ENCODE results near the gene PCDHB8.
A peak's percentile ranks its signal among the peaks of the same experiment; 100 is the strongest.
"Not testable (repeated sequence)": the region's sequence is repeated elsewhere in the genome, so short reads cannot be mapped to it uniquely, and the experiment has no call there.

The PCDHB8 gene

DNA sequence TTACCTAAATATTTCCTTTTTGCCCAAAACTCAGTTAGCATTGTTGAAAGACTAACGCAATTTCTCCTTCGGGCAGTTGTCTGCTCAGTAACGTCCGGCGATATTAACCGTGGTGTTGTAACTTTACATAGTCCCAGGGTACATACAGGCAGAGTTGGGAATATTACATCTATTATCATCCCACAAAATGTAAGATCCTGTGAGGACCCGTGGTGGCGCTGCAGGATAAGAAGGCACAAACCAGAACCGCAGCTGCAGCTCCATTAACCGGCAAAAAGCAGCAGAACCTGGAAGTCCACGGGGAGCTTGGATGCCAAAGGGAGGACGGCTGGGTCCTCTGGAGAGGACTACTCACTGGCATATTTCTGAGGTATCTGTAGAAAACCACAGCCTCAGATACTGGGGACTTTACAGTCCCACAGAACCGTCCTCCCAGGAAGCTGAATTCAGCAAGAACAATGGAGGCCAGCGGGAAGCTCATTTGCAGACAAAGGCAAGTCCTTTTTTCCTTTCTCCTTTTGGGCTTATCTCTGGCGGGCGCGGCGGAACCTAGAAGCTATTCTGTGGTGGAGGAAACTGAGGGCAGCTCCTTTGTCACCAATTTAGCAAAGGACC lies at the start of gene PCDHB8:
TSS of gene PCDHB8 (plus strand) at position 214 of the 615 bp plus-strand sequence. CDS start at position 459, 245 bp downstream.
- H3K27ac ChIP-seq; H3K4me3 ChIP-seq; H3K4me1 ChIP-seq; intact Hi-C loops (cut with DNase I; ENCODE audit: low total_unique reads); DNase-seq: not testable (repeated sequence)
- peaks cover 3 to 10% of the 10 kb centered on the region in 2 donors for H3K27me3 ChIP-seq
- peaks cover 0 to 14% (median 13%) of the 10 kb centered on the region in 3 donors for H3K36me3 ChIP-seq
- peaks cover 4 to 76% (median 67%) of the 10 kb centered on the region in 3 donors for H3K9me3 ChIP-seq

DNA sequence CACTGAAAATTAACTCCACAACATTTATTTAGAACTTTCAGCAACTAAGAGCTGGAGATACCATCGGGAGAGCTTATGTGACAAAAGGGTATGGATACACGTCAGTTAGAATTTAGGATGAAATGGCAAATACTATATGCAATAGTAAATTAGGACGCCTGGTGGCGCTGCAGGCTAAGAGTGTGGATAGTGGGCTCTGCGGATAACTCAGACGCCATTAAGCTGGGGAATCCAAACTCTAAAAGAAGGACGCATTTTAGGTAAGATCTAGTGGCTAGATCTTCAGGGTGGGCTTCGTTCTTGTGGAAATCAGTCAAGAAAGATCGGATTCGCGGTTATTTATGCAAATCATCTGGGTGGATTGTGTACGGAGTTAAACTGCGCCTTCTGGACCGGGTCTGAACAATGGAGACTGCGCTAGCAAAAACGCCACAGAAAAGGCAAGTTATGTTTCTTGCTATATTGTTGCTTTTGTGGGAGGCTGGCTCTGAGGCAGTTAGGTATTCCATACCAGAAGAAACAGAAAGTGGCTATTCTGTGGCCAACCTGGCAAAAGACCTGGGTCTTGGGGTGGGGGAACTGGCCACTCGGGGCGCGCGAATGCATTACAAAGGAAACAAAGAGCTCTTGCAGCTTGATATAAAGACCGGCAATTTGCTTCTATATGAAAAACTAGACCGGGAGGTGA lies 42.4 kb upstream of the PCDHB8 start, which contains the start of gene PCDHB5:
TSS of gene PCDHB5 (plus strand) at position 177 of the 688 bp plus-strand sequence. CDS start at position 406, 229 bp downstream.
- Histone ChIP-seq H3K9me3 (peaks cover 5 to 78% (median 64%) of the 10 kb centered on the region in 3 donors), H3K27ac (no peak within 1 kb of the TSS), H3K36me3 (peaks cover 0 to 10% (median 1%) of the 10 kb centered on the region in 3 donors), H3K4me3 (peak within 1 kb of the TSS; percentile 34 to 45), H3K4me1 (no peaks in the 10 kb centered on the region), H3K27me3 (no peaks in the 10 kb centered on the region)
- DNase-seq = no peak
- intact Hi-C loops (cut with DNase I; ENCODE audit: low total_unique reads) = no loop called here
- TF ChIP-seq, protein P1, sequence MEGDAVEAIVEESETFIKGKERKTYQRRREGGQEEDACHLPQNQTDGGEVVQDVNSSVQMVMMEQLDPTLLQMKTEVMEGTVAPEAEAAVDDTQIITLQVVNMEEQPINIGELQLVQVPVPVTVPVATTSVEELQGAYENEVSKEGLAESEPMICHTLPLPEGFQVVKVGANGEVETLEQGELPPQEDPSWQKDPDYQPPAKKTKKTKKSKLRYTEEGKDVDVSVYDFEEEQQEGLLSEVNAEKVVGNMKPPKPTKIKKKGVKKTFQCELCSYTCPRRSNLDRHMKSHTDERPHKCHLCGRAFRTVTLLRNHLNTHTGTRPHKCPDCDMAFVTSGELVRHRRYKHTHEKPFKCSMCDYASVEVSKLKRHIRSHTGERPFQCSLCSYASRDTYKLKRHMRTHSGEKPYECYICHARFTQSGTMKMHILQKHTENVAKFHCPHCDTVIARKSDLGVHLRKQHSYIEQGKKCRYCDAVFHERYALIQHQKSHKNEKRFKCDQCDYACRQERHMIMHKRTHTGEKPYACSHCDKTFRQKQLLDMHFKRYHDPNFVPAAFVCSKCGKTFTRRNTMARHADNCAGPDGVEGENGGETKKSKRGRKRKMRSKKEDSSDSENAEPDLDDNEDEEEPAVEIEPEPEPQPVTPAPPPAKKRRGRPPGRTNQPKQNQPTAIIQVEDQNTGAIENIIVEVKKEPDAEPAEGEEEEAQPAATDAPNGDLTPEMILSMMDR (IDR thresholded peaks at IDR 0.05) = peak in 1 of 2 experiments; percentile 20

DNA sequence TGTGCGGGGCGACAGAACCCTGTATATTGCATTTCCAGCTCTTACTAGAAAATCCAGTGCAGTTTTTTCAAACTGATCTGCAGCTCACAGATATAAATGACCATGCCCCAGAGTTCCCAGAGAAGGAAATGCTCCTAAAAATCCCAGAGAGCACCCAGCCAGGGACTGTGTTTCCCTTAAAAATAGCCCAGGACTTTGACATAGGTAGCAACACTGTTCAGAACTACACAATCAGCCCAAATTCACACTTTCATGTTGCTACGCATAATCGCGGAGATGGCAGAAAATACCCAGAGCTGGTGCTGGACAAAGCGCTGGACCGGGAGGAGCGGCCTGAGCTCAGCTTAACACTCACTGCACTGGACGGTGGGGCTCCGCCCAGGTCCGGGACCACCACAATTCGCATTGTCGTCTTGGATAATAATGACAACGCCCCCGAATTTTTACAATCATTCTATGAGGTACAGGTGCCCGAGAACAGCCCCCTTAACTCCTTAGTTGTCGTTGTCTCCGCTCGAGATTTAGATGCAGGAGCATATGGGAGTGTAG lies 41.8 kb upstream of the PCDHB8 start:
- intact Hi-C loops (cut with DNase I; ENCODE audit: low total_unique reads) = no loop called here
- peaks cover 5 to 75% (median 64%) of the 10 kb centered on the region in 3 donors for H3K9me3 ChIP-seq
- H3K27me3 ChIP-seq = no peaks in the 10 kb centered on the region
- peak overlapping the region; percentile 34 to 45 for H3K4me3 ChIP-seq
- H3K36me3 ChIP-seq = peaks cover 0 to 10% (median 7%) of the 10 kb centered on the region in 3 donors
- no peak overlapping the region for H3K27ac ChIP-seq
- TF ChIP-seq, protein P1 (IDR thresholded peaks at IDR 0.05) = no peak
- no peak for DNase-seq
- H3K4me1 ChIP-seq = no peaks in the 10 kb centered on the region

DNA sequence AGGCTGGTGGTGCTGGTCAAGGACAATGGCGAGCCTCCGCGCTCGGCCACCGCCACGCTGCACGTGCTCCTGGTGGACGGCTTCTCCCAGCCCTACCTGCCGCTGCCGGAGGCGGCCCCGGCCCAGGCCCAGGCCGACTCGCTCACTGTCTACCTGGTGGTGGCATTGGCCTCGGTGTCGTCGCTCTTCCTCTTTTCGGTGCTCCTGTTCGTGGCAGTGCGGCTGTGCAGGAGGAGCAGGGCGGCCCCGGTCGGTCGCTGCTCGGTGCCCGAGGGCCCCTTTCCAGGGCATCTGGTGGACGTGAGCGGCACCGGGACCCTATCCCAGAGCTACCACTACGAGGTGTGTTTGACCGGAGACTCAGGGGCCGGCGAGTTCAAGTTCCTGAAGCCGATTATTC lies 40.2 kb upstream of the PCDHB8 start:
- H3K36me3 ChIP-seq; H3K27ac ChIP-seq; DNase-seq; H3K27me3 ChIP-seq; H3K4me3 ChIP-seq; H3K4me1 ChIP-seq; intact Hi-C loops (cut with DNase I; ENCODE audit: low total_unique reads): not testable (repeated sequence)
- H3K9me3 ChIP-seq = peaks cover 5 to 77% (median 64%) of the 10 kb centered on the region in 3 donors

DNA sequence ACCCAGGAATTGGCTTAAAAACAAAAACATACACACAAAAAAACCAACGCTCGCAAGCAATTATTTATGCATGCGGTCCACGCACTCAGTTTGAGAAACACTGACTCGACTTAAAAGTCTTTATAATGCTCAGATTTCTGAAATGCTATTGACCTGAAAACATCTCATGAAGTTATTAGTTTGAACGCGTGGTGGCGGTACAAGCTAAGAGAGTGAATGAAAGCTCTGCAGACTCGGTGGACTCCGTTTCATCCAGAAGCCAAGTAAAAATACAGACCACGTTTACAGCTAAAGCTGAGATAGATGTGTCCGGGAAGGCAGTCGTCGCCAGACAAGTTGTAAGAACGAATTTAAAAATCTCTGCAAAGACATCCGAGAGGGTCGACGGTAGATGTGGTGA lies 27.8 kb upstream of the PCDHB8 start, which contains the start of gene PCDHB6:
TSS of gene PCDHB6 (plus strand) at position 246 of the 400 bp plus-strand sequence. CDS start 201 bp downstream, outside the sequence.
- peak within 1 kb of the TSS; percentile 1 to 26 for H3K4me3 ChIP-seq
- no peak within 1 kb of the TSS for H3K27ac ChIP-seq
- TF ChIP-seq, protein P1 (IDR thresholded peaks at IDR 0.05) = peak; percentile 10 to 15
- intact Hi-C loops (cut with DNase I; ENCODE audit: low total_unique reads) = no loop called here
- H3K27me3 ChIP-seq = no peaks in the 10 kb centered on the region
- DNase-seq = no peak
- H3K9me3 ChIP-seq = peaks cover 2 to 73% (median 53%) of the 10 kb centered on the region in 3 donors
- H3K4me1 ChIP-seq = no peaks in the 10 kb centered on the region
- no peaks in the 10 kb centered on the region for H3K36me3 ChIP-seq

DNA sequence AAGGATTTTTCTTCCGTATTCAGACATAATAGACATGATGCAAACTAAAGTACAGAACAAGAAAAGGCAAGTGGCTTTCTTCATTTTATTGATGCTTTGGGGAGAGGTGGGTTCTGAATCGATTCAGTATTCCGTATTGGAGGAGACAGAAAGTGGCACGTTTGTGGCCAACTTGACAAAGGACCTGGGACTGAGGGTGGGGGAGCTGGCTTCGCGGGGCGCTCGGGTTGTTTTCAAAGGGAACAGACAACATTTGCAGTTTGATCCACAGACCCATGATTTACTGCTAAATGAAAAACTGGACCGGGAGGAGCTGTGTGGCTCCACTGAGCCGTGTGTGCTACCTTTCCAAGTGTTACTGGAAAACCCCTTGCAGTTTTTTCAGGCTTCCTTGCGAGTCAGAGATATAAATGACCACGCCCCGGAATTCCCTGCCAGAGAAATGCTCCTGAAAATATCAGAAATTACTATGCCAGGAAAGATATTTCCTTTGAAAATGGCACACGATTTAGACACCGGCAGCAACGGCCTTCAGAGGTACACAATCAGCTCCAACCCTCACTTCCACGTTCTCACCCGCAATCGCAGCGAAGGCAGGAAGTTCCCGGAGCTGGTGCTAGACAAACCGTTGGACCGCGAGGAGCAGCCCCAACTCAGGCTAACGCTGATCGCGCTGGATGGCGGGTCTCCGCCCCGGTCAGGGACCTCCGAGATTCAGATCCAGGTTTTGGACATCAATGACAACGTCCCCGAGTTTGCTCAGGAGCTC lies 27.2 kb upstream of the PCDHB8 start:
- H3K27me3 ChIP-seq = no peaks in the 10 kb centered on the region
- no peak for DNase-seq
- H3K4me1 ChIP-seq = no peaks in the 10 kb centered on the region
- intact Hi-C loops (cut with DNase I; ENCODE audit: low total_unique reads) = no loop called here
- no peaks in the 10 kb centered on the region for H3K36me3 ChIP-seq
- peak overlapping the region; percentile 1 to 26 for H3K4me3 ChIP-seq
- H3K9me3 ChIP-seq = peaks cover 6 to 77% (median 58%) of the 10 kb centered on the region in 3 donors
- no peak overlapping the region for H3K27ac ChIP-seq
- TF ChIP-seq, protein P1 (IDR thresholded peaks at IDR 0.05) = no peak

Measured in tibial artery (tissue), 4 donors.